HG03469 (cell line): ENCODE measurements around the gene SH3RF2.
"Not testable (repeated sequence)": the region's sequence is repeated elsewhere in the genome, so short reads cannot be mapped to it uniquely, and the experiment has no call there.

Experiments used
- ATAC-seq: cut with Tn5 transposase; IDR thresholded peaks from one replicate; pipeline ENCODE4 v1.9.1; 2021; ENCODE audit warnings: mild to moderate bottlenecking, moderate library complexity, moderate number of reproducible peaks; ENCODE audit not compliant: unreplicated experiment

The SH3RF2 gene

DNA sequence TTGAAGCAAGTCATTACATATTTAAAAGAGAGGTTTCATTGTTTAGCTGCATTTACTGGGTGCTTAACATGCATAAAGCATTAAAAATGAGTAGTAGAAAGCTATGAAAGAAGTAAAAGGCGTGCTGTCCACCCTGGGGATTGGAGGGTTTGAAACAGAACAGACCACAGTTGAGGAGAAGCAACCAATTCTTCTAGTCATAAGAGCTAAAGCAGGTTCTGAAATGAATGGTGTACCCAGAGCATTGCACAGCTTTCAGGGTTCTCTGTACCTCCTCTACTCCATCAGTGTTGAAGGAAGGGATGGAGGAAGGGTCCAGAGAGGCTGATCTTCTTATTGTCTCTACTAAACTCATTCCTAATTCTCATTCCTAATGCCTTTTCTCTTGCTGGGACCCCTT is 68.9 kb downstream of the SH3RF2 start:
- no peak for ATAC-seq

DNA sequence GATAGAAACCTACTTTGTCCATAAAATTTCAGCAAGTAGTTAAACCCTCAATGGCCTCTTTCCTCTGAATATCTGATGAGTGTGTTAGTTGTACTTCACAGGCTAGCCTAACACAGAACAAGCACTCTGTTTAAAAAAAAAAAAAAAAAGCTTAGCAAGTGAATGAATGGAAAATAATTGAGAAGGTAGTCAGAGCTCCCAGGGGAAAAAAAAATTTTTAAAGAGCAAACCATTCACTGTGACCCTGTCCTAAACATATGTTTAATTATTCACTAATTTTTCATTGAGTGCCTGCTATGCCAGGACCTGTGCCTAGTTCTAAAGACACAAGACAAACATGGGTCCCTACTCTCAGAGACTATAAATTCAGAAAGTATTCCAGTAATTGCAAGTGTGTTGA is 69.3 kb downstream of the SH3RF2 start:
- ATAC-seq, result no peak

DNA sequence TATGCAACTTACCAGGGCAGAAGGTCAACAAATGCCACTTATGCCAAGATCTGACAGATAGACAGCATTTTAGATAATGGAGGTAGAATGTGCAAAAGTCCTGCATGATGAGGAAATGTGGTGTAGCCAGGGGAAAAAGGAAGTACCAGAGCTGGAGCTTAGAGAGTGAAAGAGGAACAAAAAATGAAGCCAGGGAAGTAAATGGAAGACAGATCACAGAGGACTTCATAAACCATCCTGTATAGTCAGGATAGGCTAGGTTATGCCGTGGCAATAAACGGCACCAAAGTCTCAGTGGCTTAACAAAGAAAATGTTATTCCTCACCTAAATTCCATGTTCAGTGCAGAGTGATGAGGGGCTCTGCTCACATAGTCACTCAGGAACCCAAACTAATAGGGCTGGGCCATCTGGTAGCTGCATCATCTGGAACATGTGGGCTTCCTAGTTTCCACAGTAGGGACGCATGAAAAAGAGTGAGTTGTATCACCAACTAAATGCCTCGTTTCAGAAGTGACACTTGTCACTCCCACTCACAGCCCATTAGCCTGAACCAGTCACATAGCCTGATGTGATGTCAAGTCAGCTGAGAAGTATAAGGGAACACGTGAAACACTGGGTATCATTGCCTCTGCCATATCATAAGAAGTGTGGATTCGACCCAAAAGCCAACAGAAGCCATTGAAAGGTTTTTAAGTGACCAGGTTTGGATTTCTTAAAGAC is 70.3 kb downstream of the SH3RF2 start:
- no peak for ATAC-seq

DNA sequence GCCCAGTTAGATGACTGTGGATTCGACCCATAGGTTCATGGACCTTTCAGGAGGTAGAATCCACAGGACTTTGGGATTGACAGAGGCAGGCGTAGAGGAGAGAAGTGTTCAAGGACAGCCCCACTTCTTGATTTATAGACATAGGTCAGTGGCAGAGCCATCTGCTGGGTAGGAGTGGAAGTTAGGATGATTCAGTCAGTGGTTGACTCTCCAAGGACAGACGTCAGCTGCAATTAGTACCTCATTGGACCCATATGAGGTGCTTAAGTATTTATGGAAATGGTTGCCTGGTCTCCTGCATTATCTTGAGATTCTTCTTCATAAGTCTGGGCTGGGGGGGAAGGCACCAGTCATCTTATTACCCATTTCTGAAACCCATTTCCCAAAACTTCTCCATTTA is 70.9 kb downstream of the SH3RF2 start:
- no peak for ATAC-seq

DNA sequence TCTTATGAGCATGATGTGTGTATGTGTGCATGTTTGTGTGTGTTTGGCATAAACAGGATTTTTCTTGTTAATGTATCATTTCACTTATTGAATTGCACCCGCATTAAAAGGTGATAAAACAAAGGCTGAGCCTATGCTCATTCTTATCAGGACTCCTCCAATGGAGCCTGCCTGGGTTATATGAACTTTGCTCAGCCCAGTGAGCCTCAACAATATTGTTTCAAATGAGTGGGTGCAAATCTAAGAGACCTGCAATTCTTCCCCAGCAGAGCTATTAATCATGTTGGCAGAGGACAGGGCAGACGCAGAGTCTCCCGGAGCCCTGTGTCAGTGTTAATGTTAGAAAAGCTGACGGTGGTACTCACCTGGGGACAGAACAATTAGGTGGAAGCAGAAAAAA is 71.6 kb downstream of the SH3RF2 start:
- no peak for ATAC-seq

DNA sequence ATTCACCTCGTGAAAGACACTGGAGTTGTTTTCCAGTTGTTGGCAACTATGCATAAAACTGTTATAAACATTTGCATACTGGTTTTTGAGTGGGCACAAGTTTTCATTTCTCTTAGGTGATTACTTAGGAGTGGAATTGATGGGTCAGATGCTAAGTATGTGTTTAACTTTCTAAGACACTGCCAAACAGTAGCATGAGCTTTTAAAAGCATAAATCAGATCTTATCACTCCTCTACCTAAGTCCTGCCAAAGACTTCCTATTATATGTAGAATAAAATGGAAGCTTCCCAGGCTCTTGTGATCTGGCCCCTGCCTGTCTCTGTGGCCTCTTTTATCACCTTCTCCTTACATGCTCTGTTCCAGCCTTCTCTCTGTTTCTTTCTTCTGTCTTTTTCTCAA is 72.6 kb downstream of the SH3RF2 start:
- ATAC-seq, result no peak

DNA sequence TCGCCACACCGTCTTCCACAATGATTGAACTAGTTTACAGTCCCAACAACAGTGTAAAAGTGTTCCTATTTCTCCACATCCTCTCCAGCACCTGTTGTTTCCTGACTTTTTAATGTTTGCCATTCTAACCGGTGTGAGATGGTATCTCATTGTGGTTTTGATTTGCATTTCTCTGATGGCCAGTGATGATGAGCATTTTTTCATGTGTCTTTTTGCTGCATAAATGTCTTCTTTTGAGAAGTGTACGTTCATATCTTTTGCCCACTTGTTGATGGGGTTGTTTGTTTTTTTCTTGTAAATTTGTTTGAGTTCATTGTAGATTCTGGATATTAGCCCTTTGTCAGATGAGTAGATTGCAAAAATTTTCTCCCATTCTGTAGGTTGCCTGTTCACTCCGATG is 74.1 kb downstream of the SH3RF2 start:
- not testable (repeated sequence) for ATAC-seq

DNA sequence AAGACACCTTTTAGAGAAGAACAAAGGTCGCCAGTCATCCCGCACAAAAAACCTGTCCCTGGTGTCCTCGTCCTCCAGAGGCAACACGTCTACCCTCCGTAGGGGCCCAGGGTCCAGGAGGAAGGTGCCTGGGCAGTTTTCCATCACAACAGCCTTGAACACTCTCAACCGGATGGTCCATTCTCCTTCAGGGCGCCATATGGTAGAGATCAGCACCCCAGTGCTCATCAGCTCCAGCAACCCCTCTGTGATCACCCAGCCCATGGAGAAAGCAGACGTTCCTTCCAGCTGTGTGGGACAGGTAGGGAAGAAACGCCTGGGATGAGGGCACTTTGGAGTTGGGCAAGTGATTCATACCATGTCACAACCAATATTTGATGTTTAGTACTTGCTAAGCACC is 77.4 kb downstream of the SH3RF2 start:
- no peak for ATAC-seq

DNA sequence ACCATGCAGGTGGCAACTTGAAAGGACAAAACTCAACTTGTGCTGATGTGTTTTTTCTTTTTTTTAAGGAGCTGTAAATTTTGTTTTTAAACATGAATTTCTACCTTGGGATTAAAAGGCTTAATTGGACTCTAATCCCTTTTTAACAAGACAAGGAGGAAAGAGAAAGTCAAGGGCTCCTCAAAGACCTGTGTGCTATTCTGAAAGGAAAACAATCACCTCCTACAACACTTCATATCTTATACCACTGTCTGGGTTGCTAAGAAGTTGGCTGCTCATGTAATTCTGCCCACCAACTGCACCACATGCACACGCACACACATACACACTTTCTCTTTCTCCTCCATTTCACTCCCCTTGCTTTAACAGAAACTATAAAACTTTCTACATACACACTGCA is 78.6 kb downstream of the SH3RF2 start:
- no peak for ATAC-seq

DNA sequence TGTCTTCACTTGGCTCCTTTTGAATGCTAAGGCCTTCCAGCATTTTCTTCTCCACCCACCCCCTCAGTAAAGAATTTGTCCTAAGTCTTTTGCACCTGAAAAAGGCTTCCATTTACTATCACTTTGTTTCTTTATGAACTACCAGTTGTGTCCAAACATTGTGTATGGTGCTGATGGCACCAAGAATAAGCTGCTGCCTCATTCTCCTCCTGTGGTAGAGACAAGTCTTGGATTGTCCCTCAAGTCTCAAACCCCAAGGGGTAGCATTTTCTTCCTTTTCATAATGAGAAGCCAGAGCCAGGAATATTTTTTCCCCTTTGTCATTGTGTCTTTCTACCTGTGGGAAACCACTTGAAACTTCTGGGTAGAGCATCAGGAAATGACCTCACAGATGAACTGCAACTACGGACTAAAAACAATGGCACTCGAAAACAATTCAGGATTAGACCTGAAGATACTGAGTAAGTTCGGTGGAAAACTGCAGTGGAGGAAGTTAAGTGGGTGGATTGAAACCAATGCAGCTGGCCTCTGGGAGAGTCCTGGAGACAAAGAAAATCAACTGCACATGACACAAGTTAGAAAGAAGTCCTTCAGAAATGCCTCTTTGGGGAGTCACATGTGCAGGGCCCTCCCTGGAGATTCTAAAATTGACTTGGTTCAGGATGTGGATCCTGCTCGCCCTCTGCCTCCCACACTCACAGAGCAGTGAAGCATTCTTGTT is 80.5 kb downstream of the SH3RF2 start:
- no peak for ATAC-seq

DNA sequence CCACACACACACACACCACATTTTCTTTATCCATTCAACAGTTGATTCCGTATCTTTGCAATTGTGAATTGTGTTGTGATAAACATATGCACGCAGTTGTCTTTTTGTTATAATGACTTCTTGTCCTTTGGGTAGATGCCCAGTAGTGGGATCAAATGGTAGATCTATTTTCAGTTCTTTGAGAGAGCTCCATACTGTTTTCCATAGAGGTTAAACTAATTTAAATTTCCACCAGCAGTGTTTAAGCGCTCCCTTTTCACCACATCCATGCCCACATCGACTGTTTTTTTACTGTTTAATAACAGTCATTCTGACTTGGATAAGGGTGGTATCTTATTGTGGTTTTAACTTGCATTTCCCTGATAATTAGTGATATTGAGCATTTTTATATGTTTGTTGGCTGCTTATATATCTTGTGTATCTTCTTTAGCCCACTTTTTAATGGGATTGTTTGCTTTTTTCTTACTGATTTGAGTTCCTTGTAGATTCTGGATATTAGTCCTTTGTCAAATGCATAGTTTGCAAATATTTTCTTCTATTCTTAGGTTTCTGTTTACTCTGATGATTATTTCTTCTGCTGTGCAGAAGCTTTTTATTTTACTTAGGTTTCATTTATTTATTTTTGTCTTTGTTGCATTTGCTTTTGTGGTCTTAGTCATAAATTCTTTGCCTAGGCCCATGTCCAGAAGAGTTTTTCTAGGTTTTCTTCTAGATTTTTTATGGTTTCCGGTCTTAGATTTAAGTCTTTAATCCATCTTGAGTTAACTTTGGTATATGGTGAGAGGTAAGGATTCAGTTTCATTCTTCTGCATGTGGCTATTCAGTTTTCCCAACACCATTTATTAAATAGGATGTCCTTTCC is 82.4 kb downstream of the SH3RF2 start:
- no peak for ATAC-seq

DNA sequence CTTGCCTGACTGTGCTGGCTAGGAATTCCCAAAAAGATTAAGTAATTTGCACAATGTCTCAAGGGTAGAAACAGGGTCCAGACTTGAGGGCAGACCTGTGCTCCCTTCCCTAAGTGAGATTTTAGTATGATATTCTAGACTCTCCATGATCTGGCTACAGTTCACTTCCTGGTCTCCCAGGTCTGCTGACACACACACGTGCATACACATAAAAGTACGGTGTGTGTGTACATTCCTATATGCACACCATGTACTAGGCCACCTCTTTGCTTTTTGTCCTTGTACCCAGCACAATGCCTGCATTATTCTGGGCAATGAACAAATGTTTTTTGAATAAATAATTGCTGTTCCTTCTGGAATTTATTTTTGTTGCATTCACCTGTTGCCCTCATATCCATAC is 83.7 kb downstream of the SH3RF2 start:
- ATAC-seq, result no peak

DNA sequence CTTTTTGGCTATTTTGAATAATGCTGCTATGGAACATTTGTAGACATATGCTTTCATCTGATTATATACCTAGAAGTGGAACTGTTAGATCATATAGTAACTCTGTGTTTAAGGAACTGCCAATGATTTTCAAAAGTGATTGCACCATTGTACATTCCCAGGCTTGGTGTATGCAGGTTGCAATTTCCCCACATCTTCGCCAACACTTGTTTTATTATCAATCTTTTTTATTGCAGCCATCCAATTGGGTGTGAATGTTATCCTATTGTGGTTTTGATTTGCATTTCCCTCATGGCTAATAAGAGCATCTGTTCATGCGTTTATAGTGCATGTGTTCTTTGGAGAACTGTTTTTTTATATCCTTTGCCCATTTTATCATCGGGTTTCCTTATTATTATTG is 87.7 kb downstream of the SH3RF2 start:
- ATAC-seq, result no peak

DNA sequence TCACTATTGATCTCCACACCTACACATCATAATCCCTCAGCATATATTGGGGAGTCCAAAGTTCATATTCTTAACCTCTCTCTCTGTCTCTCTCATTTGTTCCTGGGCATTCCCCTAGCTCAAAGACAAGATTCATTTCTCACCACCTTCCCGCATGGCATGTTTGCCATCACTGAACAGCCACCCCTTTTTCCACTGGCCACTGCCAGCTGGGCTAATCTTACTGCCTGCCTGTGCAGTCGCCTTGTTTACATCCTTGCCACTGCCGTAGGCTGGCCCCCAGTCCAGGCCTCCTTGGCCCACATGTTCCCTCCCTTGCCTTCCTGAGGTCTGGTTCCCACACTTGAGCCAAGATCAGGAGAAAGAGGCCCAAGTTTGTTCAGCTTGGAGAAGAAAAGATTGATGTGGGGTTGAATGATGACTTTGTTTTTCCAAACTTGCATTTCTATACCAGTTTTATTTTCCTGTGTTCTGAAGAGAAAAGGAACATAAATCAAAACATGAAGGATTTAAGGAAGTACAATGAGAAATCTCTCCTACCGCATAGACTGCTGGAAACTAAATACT is 88.8 kb downstream of the SH3RF2 start:
- ATAC-seq, result no peak

DNA sequence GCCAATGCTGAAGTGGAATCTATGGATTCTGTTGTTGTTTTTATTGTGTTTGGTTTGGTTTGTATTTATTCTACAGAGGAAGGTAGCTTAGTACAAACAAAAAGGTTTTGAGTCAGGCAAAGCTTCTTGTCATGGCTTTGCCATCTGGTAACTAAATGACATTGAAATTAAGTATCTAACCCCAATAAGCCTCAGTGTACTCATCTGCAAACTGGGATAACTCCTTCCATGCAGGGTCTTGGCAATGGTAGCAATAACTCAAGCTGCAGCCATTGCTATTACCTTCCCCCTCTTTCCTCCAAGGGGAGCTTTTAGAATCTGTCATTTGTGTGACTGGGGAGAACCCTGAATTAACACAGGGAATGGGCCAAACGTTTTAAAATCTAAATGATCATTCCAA is 89.3 kb downstream of the SH3RF2 start:
- ATAC-seq, result no peak

DNA sequence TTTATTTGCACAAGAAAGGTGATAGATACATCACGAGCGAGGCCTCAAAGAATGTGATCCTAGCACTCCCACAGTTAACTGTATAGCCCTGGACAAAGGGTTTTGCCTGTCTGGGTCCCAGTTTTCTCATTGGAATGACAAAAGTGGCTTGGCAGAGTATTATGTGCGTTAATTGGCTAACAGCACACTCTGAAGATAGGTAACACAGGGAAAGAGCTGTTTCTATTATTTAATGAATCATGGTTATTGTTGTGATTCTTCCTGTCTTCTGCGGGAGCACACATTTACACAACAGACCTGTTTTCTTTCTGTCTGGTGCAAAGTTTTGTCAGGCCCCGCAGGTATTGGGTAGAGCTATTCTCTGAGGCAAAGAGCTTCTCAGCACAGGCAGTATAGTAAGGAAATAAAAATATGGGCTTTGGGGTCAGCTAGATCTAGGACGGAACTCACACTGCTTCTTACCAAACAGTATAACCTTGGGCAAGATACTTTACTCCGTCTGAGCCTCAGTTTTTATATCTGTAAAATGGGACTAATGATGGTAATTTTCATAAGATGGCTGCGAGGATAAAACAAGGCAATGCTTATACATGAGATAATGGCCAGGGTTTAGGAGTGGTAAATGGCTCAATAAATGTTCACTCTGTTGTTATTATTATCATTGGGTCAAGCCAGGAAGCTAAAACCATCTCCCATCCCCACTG is 90.1 kb downstream of the SH3RF2 start:
- no peak for ATAC-seq

DNA sequence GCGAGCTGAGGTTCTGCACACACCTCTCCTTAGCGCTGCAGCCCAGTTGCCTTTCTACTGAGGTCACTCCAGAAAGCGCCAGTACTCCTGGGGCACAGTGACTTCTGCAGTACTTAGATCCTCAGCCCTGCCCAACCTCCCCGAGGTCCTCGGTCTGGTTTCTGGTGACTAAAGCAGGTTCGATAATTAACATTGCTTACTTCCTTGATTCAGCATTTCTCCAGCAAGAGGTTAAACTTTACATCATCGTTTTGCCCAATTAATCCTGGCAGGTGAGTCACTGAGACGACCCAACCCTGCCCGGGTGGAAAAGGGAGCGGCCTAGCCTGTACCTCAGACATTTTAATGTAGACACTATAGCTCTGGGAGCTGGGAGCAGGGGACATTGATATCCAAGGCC is 91.4 kb downstream of the SH3RF2 start:
- no peak for ATAC-seq

DNA sequence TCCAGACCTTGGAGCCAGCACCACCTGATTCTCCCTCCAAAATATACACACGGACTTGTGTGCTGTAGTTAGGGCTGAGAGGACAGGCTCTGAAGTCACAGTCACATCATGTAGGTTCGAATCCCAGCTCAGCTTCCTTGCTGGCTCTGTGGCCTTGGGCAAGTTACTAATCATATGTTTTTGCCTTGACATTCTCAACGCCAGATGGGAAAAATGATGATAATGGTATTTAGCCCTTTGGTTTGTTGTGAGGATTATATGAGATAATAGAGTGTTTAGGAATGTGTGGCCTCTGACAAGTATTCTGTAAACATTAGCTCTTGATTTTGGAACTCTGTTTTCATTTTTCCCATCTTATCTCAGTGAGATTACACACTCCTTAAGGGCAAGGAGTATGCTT is 96.5 kb downstream of the SH3RF2 start:
- no peak for ATAC-seq

DNA sequence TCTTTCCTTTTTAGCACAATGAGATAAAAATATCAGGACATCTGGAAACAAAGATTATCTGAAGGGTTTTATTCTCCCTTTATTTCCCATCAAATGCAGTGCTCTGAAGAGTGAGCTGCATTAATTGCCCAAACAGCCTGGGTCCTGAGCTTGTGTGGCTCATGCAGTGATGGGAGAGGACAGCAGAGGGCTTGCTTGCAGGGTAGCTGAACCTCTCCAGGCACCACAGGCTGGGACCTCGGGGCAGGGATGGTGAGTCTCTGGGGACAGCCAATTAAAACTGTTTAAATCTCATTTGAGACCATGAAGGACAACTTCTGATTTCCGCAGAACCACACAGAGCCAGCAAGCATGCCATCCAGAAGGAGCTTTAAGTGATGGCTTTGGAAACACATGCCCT is 97.7 kb downstream of the SH3RF2 start:
- ATAC-seq, result no peak

DNA sequence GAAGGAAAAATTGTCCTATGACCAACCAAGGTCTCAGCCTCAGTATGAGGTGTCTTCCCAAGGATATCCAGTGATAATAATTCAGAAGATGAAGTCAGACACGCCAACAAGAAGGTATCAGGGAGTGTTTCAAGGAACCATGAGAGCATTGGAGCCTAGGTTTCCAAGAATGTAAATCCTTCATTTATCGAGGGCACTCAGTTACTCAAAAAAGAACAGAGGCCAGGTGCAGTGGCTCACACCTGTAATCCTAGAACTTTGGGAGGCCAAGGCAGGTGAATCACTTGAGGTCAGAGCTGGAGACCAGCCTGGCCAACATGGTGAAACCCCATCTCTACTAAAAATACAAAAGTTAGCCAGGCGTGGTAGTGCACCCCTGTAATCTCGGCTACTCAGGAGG is 98.2 kb downstream of the SH3RF2 start:
- no peak for ATAC-seq

DNA sequence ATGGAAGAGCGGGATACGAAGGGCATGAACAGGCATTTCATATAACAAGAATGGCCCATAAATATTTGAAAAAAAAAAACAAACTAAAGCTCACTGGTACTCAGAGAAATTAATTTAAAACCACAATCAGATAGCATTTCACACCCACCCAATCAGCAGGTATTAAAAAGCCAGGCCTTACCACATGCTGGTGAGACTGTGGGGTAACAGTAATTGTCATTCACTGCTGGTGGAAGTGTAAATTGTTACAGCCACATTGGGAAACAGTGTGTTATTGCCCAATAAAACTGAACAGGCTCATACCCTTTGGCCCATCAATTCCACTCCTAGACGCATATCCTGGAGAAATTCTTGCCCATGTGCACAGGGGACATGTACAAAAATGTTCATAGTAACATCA is 103.0 kb downstream of the SH3RF2 start:
- no peak for ATAC-seq
